Measurements from ENCODE around the gene ITFG1. TPM values are rescaled to one million over a fixed set of nuclear protein-coding genes. Genes with fewer than 3 reads are reported as not detected.
"Not testable (repeated sequence)": the region's sequence is repeated elsewhere in the genome, so short reads cannot be mapped to it uniquely, and the experiment has no call there.

The ITFG1 gene
- total RNA-seq, 2 experiments from 2014 or later: 17.6 to 18.3 TPM

DNA sequence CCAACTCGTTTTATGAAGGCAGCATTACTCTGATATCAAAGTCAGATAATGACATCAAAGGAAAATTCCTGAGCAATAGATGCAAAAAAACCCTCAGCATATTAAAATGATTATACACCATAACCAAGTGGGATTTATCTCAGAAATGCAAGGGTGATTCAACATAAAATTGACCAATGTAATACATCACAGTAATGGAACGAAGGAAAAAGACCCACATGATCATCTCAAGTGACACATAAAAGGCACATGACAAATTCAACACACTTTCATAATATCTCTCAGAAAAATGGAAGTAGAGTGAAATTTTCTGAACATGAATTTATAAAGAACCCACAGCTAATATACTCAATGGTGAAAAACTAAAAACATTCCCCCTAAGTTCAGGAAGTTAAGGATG lies 118.8 kb downstream of the ITFG1 start:
- DNase-seq: no peak
- Mint-ChIP-seq H3K36me3 (ENCODE audit: low read depth) (peaks cover 50% of the 10 kb centered on the region), H3K27me3 (ENCODE audit: low read depth) (no peaks in the 10 kb centered on the region), H3K4me1 (ENCODE audit: low read depth) (no peaks in the 10 kb centered on the region), H3K4me3 (no peak overlapping the region), H3K27ac (no peak overlapping the region), H3K9me3 (peaks cover 31% of the 10 kb centered on the region)
- intact Hi-C loops (cut with micrococcal nuclease): no loop called here
- CTCF ChIA-PET: no interaction called here

DNA sequence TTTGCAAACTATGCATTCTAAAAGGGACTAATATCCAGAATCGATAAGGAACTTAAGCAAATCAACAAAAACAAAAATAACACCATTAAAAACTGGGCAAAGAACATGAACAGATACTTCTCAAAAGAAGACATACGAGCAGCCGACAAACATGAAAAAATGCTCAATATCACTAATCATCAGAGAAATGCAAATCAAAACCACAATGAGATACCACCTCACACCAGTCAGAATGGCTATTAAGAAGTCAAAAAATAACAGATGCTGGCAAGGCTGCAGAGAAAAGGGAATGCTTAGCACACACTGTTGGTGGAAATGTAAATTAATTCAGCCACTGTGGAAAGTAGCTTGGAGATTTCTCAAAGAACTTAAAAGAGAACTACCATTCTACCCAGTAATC lies 130.3 kb downstream of the ITFG1 start:
- H3K9me3 Mint-ChIP-seq; H3K4me3 Mint-ChIP-seq; H3K27me3 Mint-ChIP-seq (ENCODE audit: low read depth); H3K4me1 Mint-ChIP-seq (ENCODE audit: low read depth); H3K27ac Mint-ChIP-seq; intact Hi-C loops (cut with micrococcal nuclease); DNase-seq: not testable (repeated sequence)
- CTCF ChIA-PET: interaction anchor here (0.6 kb wide), 1 partner anchor 1727 kb away, joined by 4 read pairs; no protein-coding TSS in a partner anchor
- H3K36me3 Mint-ChIP-seq (ENCODE audit: low read depth): peaks cover 36% of the 10 kb centered on the region

DNA sequence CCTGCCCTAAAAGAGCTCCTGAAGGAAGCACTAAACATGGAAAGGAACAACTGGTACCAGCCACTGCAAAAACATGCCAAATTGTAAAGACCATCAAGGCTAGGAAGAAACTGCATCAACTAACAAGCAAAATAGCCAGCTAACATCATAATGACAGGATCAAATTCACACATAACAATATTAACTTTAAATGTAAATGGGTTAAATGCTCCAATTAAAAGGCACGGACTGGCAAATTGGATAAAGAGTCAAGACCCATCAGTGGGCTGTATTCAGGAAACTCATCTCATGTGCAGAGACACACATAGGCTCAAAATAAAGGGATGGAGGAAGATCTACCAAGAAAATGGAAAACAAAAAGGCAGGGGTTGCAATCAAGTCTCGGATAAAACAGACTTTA lies 136.6 kb downstream of the ITFG1 start:
- H3K4me1 Mint-ChIP-seq (ENCODE audit: low read depth); H3K27ac Mint-ChIP-seq; H3K4me3 Mint-ChIP-seq; H3K27me3 Mint-ChIP-seq (ENCODE audit: low read depth); intact Hi-C loops (cut with micrococcal nuclease); CTCF ChIA-PET; DNase-seq: not testable (repeated sequence)
- Mint-ChIP-seq H3K9me3 (peaks cover 17% of the 10 kb centered on the region), H3K36me3 (ENCODE audit: low read depth) (peaks cover 25% of the 10 kb centered on the region)

DNA sequence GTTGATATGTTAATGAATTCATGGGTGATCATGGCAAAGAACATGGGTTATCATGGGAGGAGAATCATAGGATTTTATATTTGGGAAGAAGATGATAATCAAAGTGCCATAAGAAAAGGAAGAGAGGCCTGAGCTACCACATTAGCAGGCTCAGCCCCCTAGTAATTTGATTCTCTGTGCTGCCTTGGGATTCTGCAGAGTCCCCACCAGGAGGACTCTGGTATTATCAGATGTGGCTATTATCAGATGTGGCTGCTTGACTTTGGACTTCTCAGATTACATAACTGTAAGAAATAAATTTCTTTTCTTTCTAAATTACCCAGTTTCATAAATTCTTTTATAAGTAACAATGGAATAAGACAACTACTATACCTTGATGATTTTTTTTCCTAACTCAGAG lies 137.6 kb downstream of the ITFG1 start:
- Mint-ChIP-seq H3K27me3 (ENCODE audit: low read depth) (no peaks in the 10 kb centered on the region), H3K4me3 (no peak overlapping the region), H3K27ac (no peak overlapping the region), H3K9me3 (peaks cover 17% of the 10 kb centered on the region), H3K36me3 (ENCODE audit: low read depth) (peaks cover 17% of the 10 kb centered on the region), H3K4me1 (ENCODE audit: low read depth) (no peaks in the 10 kb centered on the region)
- intact Hi-C loops (cut with micrococcal nuclease): no loop called here
- CTCF ChIA-PET: no interaction called here
- DNase-seq: no peak

DNA sequence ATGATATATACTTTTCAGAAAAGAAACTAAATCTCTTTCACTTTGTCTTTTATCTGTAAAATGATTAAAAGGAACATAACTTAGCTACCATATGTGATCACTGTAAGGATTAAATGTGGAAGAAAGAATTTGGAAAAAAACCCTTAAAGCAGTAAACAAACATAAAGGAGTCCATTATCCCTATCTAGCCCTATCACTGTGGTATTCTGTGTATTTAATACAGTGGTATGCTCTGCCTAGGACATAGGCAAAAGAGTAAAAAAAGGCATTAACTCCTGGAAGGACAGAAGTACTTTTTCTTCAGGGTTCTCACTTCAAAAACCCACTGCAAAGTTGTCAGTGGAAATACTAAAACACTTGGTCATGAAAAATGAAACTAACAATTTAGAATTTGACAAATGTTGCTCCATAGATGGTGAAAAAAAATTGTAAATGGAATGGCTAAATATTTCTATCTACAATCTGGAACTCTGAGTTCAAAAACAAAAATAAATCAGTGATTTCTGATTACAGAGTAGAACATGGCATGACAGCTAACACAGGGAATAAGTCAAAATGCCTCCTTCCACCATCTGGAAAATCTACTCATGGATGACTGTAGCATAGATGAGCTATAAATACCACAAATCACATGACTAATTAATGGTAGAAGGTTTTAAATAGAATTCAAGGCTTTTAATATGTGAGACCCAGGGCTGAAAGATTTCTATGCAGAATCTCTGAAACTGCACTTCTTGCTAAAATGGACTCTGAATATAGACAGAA lies 140.1 kb downstream of the ITFG1 start:
- Mint-ChIP-seq H3K27me3 (ENCODE audit: low read depth) (no peaks in the 10 kb centered on the region), H3K9me3 (peaks cover 10% of the 10 kb centered on the region), H3K4me3 (no peak overlapping the region), H3K4me1 (ENCODE audit: low read depth) (no peaks in the 10 kb centered on the region), H3K36me3 (ENCODE audit: low read depth) (peaks cover 7% of the 10 kb centered on the region), H3K27ac (no peak overlapping the region)
- DNase-seq: no peak
- intact Hi-C loops (cut with micrococcal nuclease): no loop called here
- CTCF ChIA-PET: interaction anchor here (0.6 kb wide), 1 partner anchor 371 kb away, joined by 3 read pairs; no protein-coding TSS in a partner anchor

DNA sequence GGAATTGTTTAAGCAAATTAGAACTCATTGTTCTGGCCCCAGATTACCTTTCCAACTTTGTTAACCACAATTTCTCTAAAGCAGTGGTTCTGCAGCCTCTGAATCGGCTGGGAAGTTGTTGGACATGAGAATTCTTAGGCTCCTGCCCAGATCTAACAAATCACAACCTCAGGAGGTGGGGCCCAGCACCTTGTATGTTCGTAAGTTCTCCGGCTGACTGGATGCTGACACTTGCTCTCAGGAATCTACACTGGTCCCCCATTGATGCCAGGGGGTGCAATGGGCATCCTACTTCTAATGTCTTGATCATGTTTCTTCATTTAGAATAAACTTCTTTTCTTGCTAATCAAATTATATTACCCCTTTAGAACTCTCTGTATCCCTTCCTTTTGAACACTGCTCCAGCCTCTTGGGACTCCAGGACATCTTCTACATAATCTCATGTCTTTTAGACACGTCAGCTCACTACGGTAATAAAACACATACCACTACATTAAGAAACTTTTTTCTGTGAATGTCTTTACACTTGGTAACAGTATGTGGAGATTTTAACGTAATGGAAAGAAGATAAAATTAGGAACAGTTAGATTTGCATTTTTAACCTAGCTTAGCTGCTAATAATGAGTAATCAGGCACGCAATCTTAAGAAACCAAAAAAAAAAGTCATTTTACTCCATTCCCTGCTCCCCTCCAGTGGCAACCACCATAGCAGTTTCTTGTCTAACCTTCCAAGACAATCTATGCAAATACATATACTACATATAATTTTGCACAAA lies 143.2 kb downstream of the ITFG1 start:
- CTCF ChIA-PET: interaction anchor here (1.1 kb wide), 1 partner anchor 59 kb away, joined by 3 read pairs; no protein-coding TSS in a partner anchor
- no peaks in the 10 kb centered on the region for H3K27me3 Mint-ChIP-seq (ENCODE audit: low read depth)
- H3K27ac Mint-ChIP-seq: no peak overlapping the region
- no peak overlapping the region for H3K4me3 Mint-ChIP-seq
- no peaks in the 10 kb centered on the region for H3K4me1 Mint-ChIP-seq (ENCODE audit: low read depth)
- no peaks in the 10 kb centered on the region for H3K9me3 Mint-ChIP-seq
- intact Hi-C loops (cut with micrococcal nuclease): no loop called here
- peaks cover 2% of the 10 kb centered on the region for H3K36me3 Mint-ChIP-seq (ENCODE audit: low read depth)
- no peak for DNase-seq

DNA sequence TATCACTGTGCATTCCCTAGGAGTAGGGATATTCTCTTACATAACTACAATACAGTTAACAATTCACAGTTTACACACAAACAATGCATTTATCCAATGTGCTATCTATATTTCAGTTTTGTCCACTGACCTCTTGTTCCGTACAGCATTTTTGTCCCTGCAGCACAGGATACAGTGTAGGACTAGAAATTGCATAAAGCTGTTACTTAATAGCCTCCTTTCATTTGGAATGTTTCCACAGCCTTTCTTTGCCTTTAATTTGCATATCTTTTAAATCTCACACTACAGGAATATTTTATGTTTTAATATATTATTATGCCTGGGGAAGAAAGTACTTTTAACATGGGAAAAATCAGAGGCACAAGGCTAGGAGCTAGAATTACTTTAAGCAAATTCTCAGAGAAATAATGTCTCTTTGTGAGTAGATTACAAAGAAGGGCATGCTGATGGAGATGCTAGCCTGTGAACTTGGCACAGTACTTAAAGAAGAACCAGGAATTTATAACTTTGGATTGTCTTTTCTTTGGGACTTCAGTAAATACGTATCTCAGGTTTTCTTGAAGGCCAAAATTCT lies 144.3 kb downstream of the ITFG1 start:
- H3K27ac Mint-ChIP-seq: no peak overlapping the region
- no peaks in the 10 kb centered on the region for H3K4me1 Mint-ChIP-seq (ENCODE audit: low read depth)
- peaks cover 5% of the 10 kb centered on the region for H3K36me3 Mint-ChIP-seq (ENCODE audit: low read depth)
- H3K9me3 Mint-ChIP-seq: no peaks in the 10 kb centered on the region
- no peak for DNase-seq
- intact Hi-C loops (cut with micrococcal nuclease): no loop called here
- no peak overlapping the region for H3K4me3 Mint-ChIP-seq
- CTCF ChIA-PET: no interaction called here
- no peaks in the 10 kb centered on the region for H3K27me3 Mint-ChIP-seq (ENCODE audit: low read depth)

DNA sequence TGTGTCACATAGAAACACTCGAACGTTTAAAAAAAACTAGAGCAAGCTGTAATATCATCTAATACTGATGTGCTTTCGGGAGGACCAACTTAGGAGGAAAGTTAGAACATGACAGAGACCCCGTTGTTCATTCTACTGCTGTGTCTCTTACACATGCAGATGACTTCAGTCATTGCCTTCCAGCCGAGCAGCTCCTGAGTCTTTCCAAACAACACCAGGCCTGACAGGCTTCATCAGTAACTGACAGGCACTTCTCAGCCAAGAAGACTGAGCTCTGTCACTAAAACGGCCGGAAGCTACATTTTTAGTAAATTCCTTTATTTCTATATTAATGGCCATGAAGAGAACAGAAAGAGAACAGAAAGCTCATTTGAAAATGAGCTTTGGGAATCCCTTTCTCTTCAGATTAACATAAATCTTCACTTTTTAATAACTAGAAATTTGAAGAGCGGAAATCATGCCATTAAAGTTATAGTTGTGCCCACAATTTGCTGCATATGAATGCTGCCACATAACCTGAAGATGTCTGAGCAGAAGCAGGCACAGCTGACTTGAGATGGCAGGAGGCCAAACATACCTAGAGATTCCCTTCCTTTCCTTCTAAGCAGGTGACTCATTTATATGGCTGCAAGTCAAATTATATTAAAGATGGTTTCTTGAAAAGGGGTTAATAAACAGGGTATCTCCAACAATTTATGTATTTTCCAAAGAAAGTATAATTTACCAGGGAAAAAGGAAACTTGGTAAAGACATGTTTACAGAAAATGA lies 148.9 kb downstream of the ITFG1 start:
- Mint-ChIP-seq H3K27me3 (ENCODE audit: low read depth) (no peaks in the 10 kb centered on the region), H3K4me1 (ENCODE audit: low read depth) (no peaks in the 10 kb centered on the region), H3K27ac (no peak overlapping the region), H3K36me3 (ENCODE audit: low read depth) (peaks cover 30% of the 10 kb centered on the region), H3K9me3 (no peaks in the 10 kb centered on the region), H3K4me3 (no peak overlapping the region)
- intact Hi-C loops (cut with micrococcal nuclease): no loop called here
- DNase-seq: no peak
- CTCF ChIA-PET: interaction anchor here (0.7 kb wide), 1 partner anchor 230 kb away, joined by 7 read pairs; no protein-coding TSS in a partner anchor

DNA sequence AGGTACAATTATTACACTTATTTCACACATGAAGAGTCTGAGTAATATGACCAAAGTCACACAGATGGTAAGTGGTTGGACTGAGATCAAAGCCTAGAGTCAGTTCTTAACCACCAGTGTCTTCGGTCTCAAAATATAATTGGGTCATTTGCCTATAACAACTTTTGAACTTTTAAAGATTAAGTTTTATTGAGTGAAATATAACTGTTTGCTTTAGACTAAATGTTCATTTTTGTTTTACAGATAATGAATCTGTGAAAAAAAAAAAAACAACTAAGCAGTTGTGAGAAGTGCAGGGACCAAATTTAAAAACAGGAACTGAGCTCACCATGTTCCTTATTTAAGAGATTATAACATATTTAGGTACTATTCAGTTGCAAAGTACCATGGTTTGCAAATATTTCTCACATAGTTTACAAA lies 150.1 kb downstream of the ITFG1 start:
- Mint-ChIP-seq H3K27me3 (ENCODE audit: low read depth) (no peaks in the 10 kb centered on the region), H3K4me1 (ENCODE audit: low read depth) (no peaks in the 10 kb centered on the region), H3K4me3 (no peak overlapping the region), H3K27ac (no peak overlapping the region), H3K9me3 (no peaks in the 10 kb centered on the region), H3K36me3 (ENCODE audit: low read depth) (peaks cover 32% of the 10 kb centered on the region)
- CTCF ChIA-PET: no interaction called here
- no peak for DNase-seq
- intact Hi-C loops (cut with micrococcal nuclease): no loop called here

DNA sequence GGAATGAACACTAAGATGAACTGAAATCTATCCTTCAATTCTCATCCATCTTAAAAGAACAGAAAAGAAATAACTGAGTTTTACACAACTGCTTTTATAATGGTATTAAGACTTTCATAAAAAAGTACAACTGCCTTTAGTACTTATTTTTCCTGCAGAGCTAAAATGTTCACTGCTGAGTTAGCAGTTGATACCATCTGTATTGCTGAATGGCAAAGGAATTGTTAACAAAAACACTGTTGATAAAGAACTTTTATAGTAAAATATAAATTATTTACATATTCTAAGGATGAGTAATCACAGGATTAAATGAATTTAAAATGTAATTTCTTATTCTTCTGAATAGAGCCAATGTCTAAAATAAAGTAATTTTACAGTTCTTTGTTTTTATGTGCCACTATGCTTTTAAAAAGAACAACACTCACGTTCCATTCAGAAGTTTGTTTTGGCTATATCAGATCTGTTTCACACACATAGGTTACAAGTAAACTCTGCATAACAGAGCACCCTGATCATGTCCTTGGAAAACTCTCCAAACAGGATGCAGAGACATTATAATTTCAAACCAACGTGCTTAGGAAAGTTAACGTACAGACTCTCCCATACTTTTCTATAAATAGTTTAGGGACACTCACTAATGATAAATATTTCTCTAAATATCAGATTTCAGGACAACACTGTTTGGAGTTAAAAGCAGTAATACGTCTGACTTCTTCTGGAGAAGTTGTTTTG lies 151.1 kb downstream of the ITFG1 start:
- Mint-ChIP-seq H3K4me3 (no peak overlapping the region), H3K9me3 (no peaks in the 10 kb centered on the region), H3K4me1 (ENCODE audit: low read depth) (no peaks in the 10 kb centered on the region), H3K27ac (no peak overlapping the region), H3K27me3 (ENCODE audit: low read depth) (no peaks in the 10 kb centered on the region), H3K36me3 (ENCODE audit: low read depth) (peaks cover 40% of the 10 kb centered on the region)
- CTCF ChIA-PET: no interaction called here
- no peak for DNase-seq
- intact Hi-C loops (cut with micrococcal nuclease): no loop called here

DNA sequence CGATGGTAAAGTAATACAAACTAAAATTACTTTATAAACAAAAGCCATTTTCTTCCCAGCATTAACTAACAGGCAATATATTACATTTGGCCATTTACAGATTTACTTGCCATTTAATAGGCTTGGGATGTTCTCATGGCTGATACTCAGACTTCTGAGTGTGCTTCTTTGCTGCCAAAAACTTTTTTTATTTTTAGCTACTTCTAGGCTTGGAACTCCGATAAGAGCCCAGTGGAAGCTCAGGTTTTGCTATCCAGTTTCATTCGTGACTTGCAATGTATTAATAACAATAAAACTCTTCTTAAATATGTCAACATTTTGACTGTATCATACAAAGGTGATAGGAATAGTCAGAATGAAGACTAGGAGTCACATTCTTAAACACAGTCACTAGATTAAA lies 152.3 kb downstream of the ITFG1 start:
- peaks cover 46% of the 10 kb centered on the region for H3K36me3 Mint-ChIP-seq (ENCODE audit: low read depth)
- H3K4me1 Mint-ChIP-seq (ENCODE audit: low read depth): no peaks in the 10 kb centered on the region
- intact Hi-C loops (cut with micrococcal nuclease): no loop called here
- CTCF ChIA-PET: no interaction called here
- H3K27ac Mint-ChIP-seq: no peak overlapping the region
- DNase-seq: no peak
- H3K9me3 Mint-ChIP-seq: no peaks in the 10 kb centered on the region
- H3K4me3 Mint-ChIP-seq: no peak overlapping the region
- H3K27me3 Mint-ChIP-seq (ENCODE audit: low read depth): no peaks in the 10 kb centered on the region

All from activated naive CD4-positive, alpha-beta T cell treated with anti-CD3 and anti-CD28 coated beads for 36 hours (primary cell).